Measurements from ENCODE around the gene SPSB2.

GRCh38 chr12:6899837-6900519 lies 26.9 kb upstream of the SPSB2 start:
- TF ChIP-seq POLR2A (IDR thresholded peaks at IDR 0.05) = peak; percentile 43
- TF ChIP-seq CTCF (IDR thresholded peaks at IDR 0.05) = no peak
- TF ChIP-seq POLR2AphosphoS5 (IDR thresholded peaks at IDR 0.05) = peak in 2 of 3 donors; percentile 29 to 76
- no peak for TF ChIP-seq EP300 (IDR thresholded peaks at IDR 0.05; ENCODE audit: low read depth)
